Memory B cell (primary cell): ENCODE results near the gene TFF2.

Source experiments
- ATAC-seq: fragments of 150-1000 bp; cut with Tn5 transposase; 2 replicates; pipeline ENCODE4 v1.10.0; 2021; ENCODE audit warnings: low read depth, mild to moderate bottlenecking, moderate library complexity
- DNase-seq, 2 donors: peaks; one replicate each; pipeline ENCODE4 v3.0.0; 2022; ENCODE audit warnings: low spot score in 2 of 2
- H3K27ac Mint-ChIP-seq: one replicate; pipeline ENCODE4 v1.8.0; 2022; ENCODE audit warnings: mild to moderate bottlenecking, moderate library complexity, mixed read lengths
- H3K27me3 Mint-ChIP-seq: one replicate; pipeline ENCODE4 v1.8.0; 2022; ENCODE audit warnings: mixed read lengths
- H3K36me3 Mint-ChIP-seq: one replicate; pipeline ENCODE4 v1.8.0; 2022; ENCODE audit warnings: mild to moderate bottlenecking, mixed read lengths
- H3K4me1 Mint-ChIP-seq: one replicate; pipeline ENCODE4 v1.8.0; 2022; ENCODE audit warnings: mixed read lengths
- H3K4me3 Mint-ChIP-seq: one replicate; pipeline ENCODE4 v1.8.0; 2022; ENCODE audit warnings: mild to moderate bottlenecking, moderate library complexity, mixed read lengths
- H3K9me3 Mint-ChIP-seq: one replicate; pipeline ENCODE4 v1.8.0; 2022; ENCODE audit warnings: mixed read lengths

The TFF2 gene

GRCh38 chr21:42366292-42367010 lies 15.7 kb upstream of the TFF2 start, which contains the start of gene TFF1:
TSS of gene TFF1 (minus strand) at chr21:42366535. CDS start at chr21:42366495, 40 bp downstream.
- H3K27me3 Mint-ChIP-seq, result peaks cover 23% of the 10 kb centered on the region
- H3K4me3 Mint-ChIP-seq, result no peak within 1 kb of the TSS
- DNase-seq (no peak), ATAC-seq (no peak)
- no peak within 1 kb of the TSS for H3K27ac Mint-ChIP-seq
- H3K36me3 Mint-ChIP-seq, result no peaks in the 10 kb centered on the region
- H3K4me1 Mint-ChIP-seq, result peaks cover 2% of the 10 kb centered on the region
- H3K9me3 Mint-ChIP-seq, result no peaks in the 10 kb centered on the region

- Mint-ChIP-seq H3K4me3 (no peak overlapping the region), H3K27me3 (peaks cover 16% of the 10 kb centered on the region), H3K4me1 (no peaks in the 10 kb centered on the region), H3K27ac (no peak overlapping the region), H3K9me3 (no peaks in the 10 kb centered on the region), H3K36me3 (no peaks in the 10 kb centered on the region)
- DNase-seq (no peak), ATAC-seq (no peak)
These were observed 15.0 kb upstream of the TFF2 start for GRCh38 chr21:42365770-42366169.

GRCh38 chr21:42364304-42364865 lies 13.6 kb upstream of the TFF2 start:
- no peaks in the 10 kb centered on the region for H3K4me1 Mint-ChIP-seq
- no peak for DNase-seq
- ATAC-seq, result no peak
- H3K4me3 Mint-ChIP-seq, result no peak overlapping the region
- no peak overlapping the region for H3K27ac Mint-ChIP-seq
- H3K9me3 Mint-ChIP-seq, result no peaks in the 10 kb centered on the region
- no peaks in the 10 kb centered on the region for H3K36me3 Mint-ChIP-seq
- H3K27me3 Mint-ChIP-seq, result peaks cover 13% of the 10 kb centered on the region

DNA sequence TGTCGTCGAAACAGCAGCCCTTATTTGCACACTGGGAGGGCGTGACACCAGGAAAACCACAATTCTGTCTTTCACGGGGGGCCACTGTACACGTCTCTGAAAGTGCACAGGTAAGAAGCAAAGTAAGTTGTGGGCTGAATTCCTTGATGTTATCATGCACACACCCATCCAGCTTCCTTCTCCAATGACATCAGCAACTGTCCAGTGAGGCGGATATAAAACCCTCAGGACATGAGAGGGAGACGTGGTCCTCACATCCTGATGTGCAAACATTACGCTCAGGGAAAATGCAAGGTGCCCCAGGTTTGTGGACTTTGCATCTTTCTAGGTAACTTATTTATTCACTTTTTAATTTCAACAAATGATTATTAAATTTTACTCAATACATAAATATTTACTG lies 12.5 kb upstream of the TFF2 start:
- Mint-ChIP-seq H3K9me3 (no peaks in the 10 kb centered on the region), H3K27ac (no peak overlapping the region), H3K4me1 (no peaks in the 10 kb centered on the region), H3K27me3 (peaks cover 18% of the 10 kb centered on the region), H3K4me3 (no peak overlapping the region), H3K36me3 (no peaks in the 10 kb centered on the region)
- ATAC-seq (no peak), DNase-seq (no peak)

DNA sequence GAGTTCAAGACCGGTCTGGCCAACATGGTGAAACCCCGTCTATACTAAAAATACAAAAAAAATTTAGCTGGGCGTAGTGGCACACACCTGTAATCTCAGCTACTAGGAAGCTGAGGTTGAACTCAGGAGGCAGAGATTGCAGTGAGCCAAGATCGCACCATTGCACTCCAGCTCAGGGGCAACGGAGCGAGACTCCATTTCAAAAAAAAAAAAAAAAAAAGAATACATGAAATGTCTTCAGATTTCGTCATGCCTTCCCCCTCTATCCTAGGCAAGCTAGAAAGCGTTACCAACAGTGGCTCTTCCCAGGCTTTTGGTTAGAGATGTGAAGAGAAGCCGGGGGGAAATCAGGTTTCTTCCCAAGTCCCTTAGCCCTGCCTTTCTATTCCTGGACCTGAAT lies 11.9 kb upstream of the TFF2 start:
- no peak overlapping the region for H3K4me3 Mint-ChIP-seq
- no peaks in the 10 kb centered on the region for H3K4me1 Mint-ChIP-seq
- no peak overlapping the region for H3K27ac Mint-ChIP-seq
- H3K9me3 Mint-ChIP-seq, result no peaks in the 10 kb centered on the region
- peaks cover 23% of the 10 kb centered on the region for H3K27me3 Mint-ChIP-seq
- H3K36me3 Mint-ChIP-seq, result no peaks in the 10 kb centered on the region
- DNase-seq (no peak), ATAC-seq (peak; percentile 43)

DNA sequence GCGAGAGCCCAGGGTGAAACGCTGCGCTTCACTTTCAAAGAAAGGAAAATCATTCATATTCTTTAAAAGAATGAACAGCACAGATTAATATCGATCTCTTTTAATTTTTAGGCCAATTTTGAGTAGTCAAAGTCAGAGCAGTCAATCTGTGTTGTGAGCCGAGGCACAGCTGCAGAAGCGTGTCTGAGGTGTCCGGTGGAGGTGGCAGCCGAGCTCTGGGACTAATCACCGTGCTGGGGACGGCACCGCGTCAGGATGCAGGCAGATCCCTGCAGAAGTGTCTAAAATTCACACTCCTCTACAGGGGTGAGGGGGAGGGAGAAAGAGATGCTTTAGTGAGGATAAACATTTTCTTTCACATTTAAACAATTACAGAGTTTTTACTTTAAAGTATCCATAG lies 11.4 kb upstream of the TFF2 start:
- Mint-ChIP-seq H3K4me1 (no peaks in the 10 kb centered on the region), H3K9me3 (peaks cover 2% of the 10 kb centered on the region), H3K27ac (no peak overlapping the region), H3K36me3 (no peaks in the 10 kb centered on the region), H3K4me3 (no peak overlapping the region), H3K27me3 (peaks cover 23% of the 10 kb centered on the region)
- no peak for ATAC-seq
- DNase-seq, result no peak

DNA sequence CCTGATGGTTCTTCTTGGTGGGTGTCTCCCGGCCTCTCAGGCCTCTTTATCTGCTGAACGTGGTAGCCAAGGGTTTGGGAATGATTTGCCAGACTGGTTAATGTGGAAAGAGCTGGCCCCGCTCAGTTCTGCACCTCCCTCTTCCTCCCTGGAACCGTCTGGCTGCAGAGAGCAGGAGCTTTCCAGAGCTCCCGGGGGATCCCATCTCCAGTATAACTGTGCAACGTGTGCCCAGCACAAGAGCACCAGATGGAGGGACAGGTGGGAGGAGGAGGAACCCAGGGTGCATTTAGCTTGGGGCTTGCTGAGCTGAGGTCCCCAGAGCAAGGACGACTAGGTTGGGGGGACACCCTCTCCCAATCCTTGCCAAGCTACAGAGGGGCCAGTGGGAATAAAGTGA lies 10.5 kb upstream of the TFF2 start:
- Mint-ChIP-seq H3K27me3 (peaks cover 28% of the 10 kb centered on the region), H3K4me3 (no peak overlapping the region), H3K4me1 (no peaks in the 10 kb centered on the region), H3K27ac (no peak overlapping the region), H3K36me3 (no peaks in the 10 kb centered on the region), H3K9me3 (peaks cover 2% of the 10 kb centered on the region)
- ATAC-seq (no peak), DNase-seq (no peak)

DNA sequence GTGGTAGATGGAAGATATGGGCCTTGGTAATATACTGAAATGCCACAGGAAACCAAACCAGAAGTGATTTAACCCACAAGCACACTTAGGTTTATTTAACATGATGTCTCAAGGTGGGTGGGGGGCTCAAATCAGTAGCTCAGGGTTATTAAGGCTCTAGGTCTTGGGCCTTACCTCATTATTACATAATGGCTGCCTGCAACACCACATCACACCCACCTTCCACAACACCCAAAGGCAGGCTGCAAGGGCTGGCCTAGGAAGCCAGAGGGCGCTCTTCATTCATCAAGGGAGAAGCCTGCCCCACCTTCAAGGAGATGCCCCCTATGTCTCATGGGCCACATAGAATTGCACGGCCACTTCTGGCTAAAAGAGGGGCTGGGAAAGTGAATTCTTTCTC lies 9.5 kb upstream of the TFF2 start:
- DNase-seq (no peak), ATAC-seq (no peak)
- Mint-ChIP-seq H3K4me3 (no peak overlapping the region), H3K9me3 (peaks cover 2% of the 10 kb centered on the region), H3K27ac (no peak overlapping the region), H3K36me3 (no peaks in the 10 kb centered on the region), H3K4me1 (no peaks in the 10 kb centered on the region), H3K27me3 (peaks cover 28% of the 10 kb centered on the region)

- ATAC-seq (no peak), DNase-seq (no peak)
- peaks cover 30% of the 10 kb centered on the region for H3K27me3 Mint-ChIP-seq
- peaks cover 4% of the 10 kb centered on the region for H3K36me3 Mint-ChIP-seq
- H3K4me1 Mint-ChIP-seq, result no peaks in the 10 kb centered on the region
- no peak overlapping the region for H3K4me3 Mint-ChIP-seq
- no peak overlapping the region for H3K27ac Mint-ChIP-seq
- peaks cover 8% of the 10 kb centered on the region for H3K9me3 Mint-ChIP-seq
These were observed 8.1 kb upstream of the TFF2 start for GRCh38 chr21:42358937-42359336.

GRCh38 chr21:42358261-42358660 lies 7.5 kb upstream of the TFF2 start:
- Mint-ChIP-seq H3K4me3 (no peak overlapping the region), H3K36me3 (peaks cover 9% of the 10 kb centered on the region), H3K9me3 (peaks cover 13% of the 10 kb centered on the region), H3K27me3 (peaks cover 34% of the 10 kb centered on the region), H3K4me1 (peaks cover 3% of the 10 kb centered on the region), H3K27ac (no peak overlapping the region)
- DNase-seq (no peak), ATAC-seq (no peak)

DNA sequence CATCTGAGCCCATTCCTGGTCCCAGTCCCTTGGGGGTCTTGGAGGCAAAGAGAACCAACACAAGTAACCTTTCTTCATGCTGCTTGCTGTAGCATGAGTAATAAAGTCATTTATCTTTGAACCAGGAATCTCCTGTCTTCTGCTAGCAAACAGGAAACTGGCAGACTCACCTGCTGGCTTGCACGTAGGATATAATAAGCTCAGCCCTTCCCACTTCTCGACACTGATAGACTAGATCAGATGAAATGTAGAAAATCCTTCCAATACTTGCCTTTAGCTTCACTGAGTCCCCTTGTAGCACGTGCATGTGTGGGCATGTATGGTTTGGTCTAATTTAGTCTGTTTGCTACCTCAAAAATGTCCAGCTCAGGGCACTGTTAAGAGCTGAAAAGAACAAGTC lies 6.5 kb upstream of the TFF2 start:
- ATAC-seq (no peak), DNase-seq (no peak)
- Mint-ChIP-seq H3K9me3 (peaks cover 16% of the 10 kb centered on the region), H3K4me3 (no peak overlapping the region), H3K27ac (no peak overlapping the region), H3K27me3 (peaks cover 42% of the 10 kb centered on the region), H3K4me1 (peaks cover 5% of the 10 kb centered on the region), H3K36me3 (peaks cover 10% of the 10 kb centered on the region)

- H3K27me3 Mint-ChIP-seq, result peaks cover 39% of the 10 kb centered on the region
- no peak for DNase-seq
- H3K27ac Mint-ChIP-seq, result no peak overlapping the region
- peaks cover 10% of the 10 kb centered on the region for H3K36me3 Mint-ChIP-seq
- H3K4me1 Mint-ChIP-seq, result peaks cover 5% of the 10 kb centered on the region
- no peak overlapping the region for H3K4me3 Mint-ChIP-seq
- peaks cover 16% of the 10 kb centered on the region for H3K9me3 Mint-ChIP-seq
- no peak for ATAC-seq
These were observed 5.9 kb upstream of the TFF2 start for GRCh38 chr21:42356650-42357049.

GRCh38 chr21:42356046-42356445 lies 5.3 kb upstream of the TFF2 start:
- ATAC-seq (no peak), DNase-seq (no peak)
- Mint-ChIP-seq H3K27ac (no peak overlapping the region), H3K27me3 (peaks cover 39% of the 10 kb centered on the region), H3K36me3 (peaks cover 10% of the 10 kb centered on the region), H3K9me3 (peaks cover 16% of the 10 kb centered on the region), H3K4me3 (no peak overlapping the region), H3K4me1 (peaks cover 5% of the 10 kb centered on the region)

DNA sequence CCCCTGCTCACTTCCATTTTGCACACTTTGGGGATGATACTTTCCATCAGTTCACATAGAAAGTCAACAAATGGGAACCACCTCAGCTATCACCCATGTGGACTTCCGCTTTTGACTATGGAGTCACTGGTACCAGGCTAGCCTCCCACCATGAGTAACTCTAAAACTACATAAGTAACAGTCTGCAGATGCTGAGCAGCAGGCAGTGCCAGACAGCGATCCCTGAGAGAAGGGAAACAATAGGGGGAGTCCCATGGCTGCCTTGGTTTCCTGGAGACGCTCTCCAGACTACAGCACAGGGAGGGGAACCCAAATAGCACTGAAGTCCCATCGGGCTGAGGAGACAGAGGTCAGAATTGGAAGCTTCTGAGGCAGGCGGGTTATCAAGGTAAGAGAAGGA lies 2.8 kb upstream of the TFF2 start:
- H3K27me3 Mint-ChIP-seq, result peaks cover 38% of the 10 kb centered on the region
- ATAC-seq (no peak), DNase-seq (no peak)
- no peak overlapping the region for H3K27ac Mint-ChIP-seq
- peaks cover 16% of the 10 kb centered on the region for H3K9me3 Mint-ChIP-seq
- H3K4me3 Mint-ChIP-seq, result no peak overlapping the region
- peaks cover 5% of the 10 kb centered on the region for H3K4me1 Mint-ChIP-seq
- peaks cover 10% of the 10 kb centered on the region for H3K36me3 Mint-ChIP-seq
